Head of caudate nucleus (tissue), 42 donors: ENCODE data around the gene LRP1B.

Experiments used
- DNase-seq, 42 donors: peaks; one replicate each; pipeline versions ENCODE4 v3.0.0 to v3.0.0-alpha.2; 2020 to 2021; ENCODE audit warnings: mixed read lengths in 7 of 42
- intact Hi-C: fragments of 100-400 bp; cut with DNase I; formaldehyde crosslinking; loops from one replicate; pipeline ENCODE4 v1.15.0; 2022

The LRP1B gene

DNA sequence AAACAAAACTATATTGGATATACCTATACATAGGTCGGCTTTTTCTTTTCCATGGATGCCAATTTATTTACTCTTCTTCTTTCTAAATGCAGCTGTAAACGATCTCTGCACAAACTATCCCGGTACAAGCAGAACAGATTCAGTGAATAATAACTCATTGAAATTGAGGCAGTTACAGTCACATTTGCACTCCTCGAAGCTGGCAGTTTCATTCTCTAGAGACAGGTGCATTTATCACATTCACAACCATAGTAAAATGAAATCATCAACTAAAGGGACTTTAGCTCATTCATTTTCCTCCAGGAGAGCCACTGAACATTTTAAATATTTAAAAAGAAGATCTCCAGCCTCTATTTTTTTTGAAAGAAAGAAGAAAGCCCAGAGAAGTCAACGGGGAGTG, 551.7 kb downstream of the LRP1B start:
- intact Hi-C loops: no loop called here
- peak in 1 of 42 donors; percentile 22 for DNase-seq

DNA sequence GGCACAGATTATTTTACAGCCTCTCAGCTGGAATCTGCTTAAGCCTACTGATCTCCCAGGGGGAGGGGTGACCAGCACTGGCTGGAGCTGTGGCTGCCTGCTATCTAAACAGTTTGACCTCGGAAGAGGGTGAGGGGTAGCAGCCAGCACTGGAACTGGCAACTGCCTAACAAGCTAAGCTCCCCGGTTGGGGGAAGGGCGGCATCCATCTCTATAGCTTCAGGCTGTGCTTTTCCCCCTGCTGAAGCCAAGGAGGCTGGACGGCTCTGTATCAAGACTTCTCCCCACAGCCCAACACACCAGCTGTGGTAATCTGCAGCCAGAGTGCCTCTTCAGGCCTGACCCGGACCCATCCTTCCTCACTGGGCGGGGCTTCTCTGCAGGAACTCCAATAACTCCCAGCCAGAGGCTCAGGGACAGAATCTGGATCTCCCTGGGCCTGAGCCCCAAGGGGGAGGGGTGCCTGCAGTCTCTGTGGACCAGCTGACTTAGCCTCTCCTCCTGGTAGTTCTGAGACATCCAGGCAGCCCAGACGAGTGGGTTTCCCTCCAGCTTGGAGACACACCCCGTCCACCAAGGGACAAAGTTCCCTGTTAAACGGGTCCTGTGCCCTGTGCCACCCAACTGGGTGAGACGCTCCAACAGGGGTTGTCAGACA, 560.2 kb downstream of the LRP1B start:
- no peak for DNase-seq
- intact Hi-C loops: no loop called here

DNA sequence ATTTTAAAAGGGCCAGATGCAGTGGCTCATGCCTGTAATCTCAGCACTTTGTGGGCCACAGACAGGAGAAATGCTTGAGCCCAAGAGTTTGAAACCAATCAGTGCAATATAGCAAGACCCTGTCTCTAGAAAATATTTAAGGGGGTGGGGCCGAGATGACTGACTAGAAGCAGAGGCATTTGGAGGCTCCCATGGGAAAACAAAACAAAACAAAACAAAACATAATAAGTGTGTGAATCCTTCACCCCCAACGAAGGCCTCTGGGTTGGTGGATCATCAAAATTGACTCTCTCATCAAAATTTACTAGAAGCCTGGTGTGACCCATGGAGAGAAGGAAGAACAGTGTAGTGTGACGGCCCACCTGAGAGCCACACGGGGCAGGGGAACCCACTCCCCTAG, 560.9 kb downstream of the LRP1B start:
- intact Hi-C loops: no loop called here
- DNase-seq: no peak

DNA sequence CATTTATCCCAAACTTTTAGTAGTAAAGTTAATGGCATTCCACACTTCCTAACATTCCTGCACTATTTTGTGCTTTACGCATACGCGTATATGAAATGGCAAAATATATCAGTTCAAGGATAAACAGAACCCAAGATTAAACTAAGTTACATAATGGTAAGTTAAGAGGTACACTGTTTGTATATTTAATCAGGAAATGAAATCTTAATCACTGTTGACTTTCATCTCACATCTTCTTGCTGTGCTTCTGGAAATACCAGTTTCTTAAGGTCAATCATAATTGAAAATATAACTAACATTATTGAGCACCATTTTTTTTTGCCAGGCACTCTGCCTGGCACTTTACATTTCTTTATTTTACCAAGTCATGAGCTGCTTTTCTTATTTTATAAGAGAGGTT, 565.2 kb downstream of the LRP1B start:
- intact Hi-C loops: no loop called here
- no peak for DNase-seq

DNA sequence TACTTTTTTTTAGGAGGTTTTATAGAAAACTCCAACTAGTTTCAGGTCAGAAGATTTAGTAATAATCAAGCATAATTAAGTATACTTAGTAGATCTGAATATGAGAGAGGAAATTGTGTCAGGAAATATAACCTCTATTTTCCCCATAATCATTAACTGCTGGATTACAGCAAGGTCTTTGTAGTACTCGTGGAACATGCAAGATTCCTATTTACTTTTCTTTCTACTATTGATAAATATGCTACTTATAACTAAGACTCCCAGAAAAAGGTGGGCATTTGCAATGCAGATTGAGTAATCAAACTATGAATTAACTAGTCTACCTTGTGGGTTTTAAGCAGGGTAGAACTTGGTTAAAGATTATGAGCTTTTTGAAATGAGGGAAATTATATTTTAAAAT, 570.1 kb downstream of the LRP1B start:
- DNase-seq: no peak
- intact Hi-C loops: no loop called here

DNA sequence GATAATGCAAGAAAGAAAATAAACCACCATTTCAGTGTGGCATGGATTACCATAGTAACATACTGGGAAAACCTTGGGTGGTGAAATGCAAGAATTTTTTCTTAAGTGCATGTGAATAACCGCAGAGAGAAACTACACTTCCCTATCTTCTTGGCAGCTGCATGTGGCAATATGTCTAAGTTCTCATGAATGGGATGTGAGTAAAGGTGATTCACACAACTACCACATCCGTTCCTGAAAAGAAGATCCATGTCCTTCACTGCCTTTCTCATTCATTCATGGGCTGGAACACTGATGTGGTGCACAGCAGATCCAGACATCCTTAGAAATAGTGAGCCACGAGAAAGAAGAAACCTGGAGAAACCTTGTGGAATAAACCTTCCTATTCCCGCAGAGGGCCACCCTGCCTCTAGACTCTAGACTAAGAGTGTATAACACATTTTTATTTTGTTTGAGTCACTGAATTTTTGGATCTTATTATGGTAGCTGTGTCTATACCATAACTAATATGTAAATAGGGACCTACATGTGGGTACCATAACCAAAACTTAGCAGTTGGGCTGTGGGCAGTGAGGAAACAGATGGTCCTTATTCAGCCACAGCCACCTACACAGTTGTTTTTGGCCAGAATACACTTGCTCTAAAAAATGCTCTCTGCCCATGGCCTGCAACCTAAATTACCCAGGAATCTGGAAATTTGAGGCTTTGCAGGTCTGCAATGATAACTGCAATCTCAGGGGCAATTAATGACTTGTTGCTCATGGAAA, 573.3 kb downstream of the LRP1B start:
- intact Hi-C loops: no loop called here
- DNase-seq: no peak

DNA sequence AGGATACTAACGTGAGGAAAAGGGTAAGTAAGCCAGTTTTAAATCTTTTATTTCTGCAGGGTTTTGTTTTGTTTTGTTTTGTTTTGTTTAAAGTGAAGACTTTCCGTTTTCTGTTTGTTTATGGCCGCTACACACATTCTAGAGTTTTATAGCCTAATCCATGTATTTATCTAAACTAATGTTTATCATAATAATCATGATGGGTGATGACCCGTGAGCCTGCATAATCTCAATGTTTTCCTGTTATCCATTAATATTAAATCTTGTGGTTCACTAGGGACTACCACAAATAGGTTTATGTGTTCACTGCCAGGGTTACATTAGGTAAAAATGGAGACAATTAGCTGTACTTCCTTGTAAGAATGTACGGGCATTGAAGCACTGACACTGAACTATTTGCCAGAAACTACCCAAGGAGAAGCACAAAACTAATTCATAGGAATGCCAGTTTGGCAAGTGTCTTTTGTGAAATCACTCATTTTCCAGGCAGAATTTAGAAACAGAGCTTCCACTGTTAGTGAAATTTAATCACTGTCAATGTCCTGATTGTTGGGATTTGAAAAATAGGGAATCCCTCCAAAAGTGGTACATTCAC, 574.8 kb downstream of the LRP1B start:
- intact Hi-C loops: no loop called here
- peak in 1 of 42 donors; percentile 48 for DNase-seq

DNA sequence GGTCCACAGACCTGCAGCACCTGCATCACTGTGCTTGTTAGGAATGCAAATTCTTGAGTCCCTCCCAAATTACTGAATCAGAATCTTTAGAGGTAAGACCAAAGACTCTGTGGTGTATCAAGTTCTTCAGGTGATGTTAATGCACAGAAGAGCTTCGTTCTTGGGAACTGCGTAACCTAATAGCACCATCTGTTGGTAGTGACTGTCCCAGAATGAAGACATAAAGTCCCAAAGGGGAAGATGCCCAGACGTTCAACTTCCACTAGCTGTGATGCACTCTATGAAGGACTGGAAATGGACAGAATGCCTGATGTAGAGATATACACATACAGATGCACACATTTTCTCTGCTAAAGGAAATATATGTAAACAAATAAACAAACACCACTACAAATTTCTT, 576.0 kb downstream of the LRP1B start:
- DNase-seq: peak in 23 of 42 donors; percentile 4 to 71 (median 34)

DNA sequence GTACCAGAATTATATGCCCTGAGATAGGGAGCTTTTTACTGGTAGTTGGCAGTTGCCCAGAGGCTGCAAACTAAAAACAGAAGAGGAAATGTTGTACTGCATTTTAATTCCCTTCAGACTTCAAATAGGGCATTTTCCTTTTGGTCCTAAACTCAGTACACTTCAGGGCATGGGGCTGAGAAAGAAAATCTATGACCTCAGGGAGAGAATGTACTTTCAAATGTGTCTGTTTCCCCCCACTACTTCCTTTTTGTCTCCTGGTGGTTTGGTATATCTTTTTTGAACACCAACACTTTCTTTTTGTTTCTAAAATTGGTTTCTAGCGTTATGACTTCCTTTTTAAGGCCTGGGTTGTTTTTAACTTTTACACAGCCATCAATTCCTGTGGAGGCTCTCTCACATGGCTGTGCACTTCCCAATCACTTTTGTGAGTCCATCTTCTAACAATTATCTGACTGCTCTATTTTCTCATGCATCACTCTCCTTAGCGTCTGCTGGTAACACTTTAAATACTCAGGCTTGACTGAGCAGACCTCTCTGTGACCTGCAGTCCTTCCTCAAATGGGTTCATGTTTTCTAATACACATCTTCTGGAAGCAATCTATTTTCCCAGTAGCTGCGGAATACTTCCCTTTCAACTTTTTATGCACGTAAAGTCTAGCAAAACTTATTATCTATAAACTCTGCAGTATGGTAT, 596.0 kb downstream of the LRP1B start:
- intact Hi-C loops: no loop called here
- peak in 14 of 42 donors; percentile 4 to 58 (median 28) for DNase-seq

More for the DNA sequence above, 576.0 kb downstream of the LRP1B start:
- intact Hi-C loops: no loop called here

DNA sequence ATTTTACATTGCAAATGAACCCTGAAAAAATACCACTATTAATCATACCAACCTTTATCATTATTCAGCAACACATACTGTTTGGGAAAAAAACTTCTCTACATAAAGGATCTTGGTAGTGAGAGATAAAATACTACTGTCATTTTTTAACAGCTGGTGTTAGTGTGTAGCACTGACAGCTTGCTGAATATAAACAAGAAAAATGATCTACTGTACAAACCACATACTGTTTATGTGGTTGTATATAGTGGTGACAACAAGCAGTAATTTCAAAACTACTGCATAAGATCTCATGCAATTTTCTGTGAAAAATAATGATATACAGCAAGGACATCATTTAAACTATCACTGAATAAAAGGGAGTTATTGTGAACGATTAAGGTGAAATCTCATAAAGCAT, 601.2 kb downstream of the LRP1B start:
- intact Hi-C loops: no loop called here
- DNase-seq: no peak

DNA sequence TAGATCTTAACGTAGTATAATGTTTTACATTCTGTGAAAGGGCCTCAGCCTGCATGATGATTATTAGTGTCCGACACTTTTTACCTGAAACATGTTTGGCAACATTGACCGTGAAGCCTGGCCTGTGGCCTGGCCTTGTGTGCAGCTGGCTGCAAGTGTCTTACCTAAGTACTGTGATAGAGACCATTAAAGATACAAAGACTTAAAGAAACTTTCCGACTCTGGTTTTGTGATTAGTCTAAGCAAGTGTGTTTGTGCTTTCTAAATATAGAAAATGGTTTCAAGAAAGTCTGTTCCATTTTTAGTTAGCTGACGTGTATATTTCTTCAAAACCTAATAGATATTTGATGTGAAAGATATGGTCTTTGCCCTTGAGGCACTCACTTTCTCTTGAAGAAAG, 601.8 kb downstream of the LRP1B start:
- DNase-seq: no peak
- intact Hi-C loops: no loop called here

DNA sequence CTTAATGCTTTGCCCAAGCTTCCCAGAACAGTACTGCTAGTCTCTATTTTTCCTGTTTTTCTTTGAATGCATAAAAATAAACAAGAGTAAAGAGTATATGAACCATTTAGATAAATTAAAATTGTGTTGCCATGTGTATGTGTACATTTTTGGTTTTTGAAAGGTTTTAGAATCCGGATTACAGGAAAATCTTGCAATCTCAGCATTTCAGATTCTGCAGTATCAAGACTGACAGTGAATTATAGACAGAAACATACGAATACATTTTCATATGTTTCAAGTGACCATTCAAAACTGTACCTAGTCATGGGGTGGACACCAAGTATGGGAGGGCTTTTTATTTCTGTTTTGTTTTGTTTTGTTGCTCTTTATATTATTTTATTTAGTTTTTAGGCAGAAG, 604.1 kb downstream of the LRP1B start:
- intact Hi-C loops: no loop called here
- DNase-seq: no peak

DNA sequence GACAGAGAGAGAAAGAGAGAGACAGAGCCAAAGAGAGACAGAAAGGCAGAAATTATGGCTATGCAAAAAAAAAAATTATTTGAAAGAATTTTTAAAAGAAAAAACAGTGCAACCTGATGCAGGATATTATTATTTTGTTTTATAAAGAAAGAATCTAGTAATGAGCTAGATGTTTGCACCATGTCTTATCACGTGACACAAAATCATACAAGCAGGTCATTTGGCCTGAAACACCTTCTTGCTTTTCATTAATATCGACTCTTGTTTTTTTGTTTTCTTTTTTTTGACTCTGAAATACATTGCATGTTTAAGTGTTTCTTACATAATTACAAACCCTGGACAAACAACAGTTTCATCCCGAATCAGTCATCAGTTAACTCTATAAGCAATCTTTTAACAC, 606.0 kb downstream of the LRP1B start:
- intact Hi-C loops: no loop called here
- no peak for DNase-seq

DNA sequence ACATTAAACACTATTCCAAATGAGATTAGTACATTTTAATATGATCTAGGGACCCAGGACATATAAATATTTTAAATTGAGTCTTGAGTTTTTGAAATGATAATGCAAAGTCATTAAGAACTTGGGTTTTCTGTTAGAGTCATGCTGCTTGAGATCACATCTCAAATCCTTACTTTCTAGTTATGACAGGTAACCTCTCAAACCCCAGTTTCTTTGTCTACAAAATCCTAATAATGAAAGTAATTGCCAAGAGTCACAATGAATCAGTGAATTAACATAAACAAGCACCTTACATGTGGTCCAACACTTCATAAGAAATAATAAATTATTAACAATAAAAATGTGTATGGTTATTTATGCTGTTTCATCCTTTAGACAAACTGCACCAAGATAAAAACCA, 607.6 kb downstream of the LRP1B start:
- no peak for DNase-seq
- intact Hi-C loops: no loop called here

DNA sequence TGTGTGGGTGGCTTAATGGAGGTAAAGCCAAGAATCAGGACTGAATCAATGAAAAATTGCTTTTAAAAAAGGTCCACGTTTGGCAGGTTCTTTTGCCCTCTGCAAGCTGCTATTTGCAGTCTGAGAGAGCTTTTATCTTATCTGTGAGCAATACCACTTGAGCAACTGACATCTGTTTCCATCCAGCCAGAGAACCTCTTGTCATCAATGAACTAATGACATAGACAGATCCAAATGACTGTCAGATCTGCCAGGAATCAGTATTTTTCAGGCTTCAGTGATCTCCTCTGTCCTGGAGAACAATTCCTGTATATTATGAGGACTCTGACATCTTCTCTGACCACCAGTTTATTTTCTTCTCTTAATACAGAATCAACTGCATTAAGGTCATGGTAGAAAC, 608.1 kb downstream of the LRP1B start:
- intact Hi-C loops: no loop called here
- DNase-seq: no peak

DNA sequence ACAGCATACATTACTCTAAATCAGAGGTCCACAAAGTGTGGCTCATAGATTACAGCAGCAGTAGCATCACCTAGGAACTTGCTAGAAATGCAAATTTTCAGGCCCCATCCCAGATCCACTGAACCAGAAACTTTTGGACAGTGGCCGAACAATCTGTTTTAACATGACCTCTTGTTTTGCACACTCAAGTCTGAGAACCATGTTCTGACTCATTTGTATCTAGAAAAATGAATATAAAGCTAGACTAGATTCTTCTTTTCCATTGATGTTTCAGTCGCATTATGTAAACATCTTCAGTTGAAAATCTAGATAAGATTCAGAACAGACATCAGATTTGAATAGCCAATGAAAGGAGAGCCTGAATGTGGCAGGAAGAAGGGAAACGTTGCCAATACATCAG, 608.8 kb downstream of the LRP1B start:
- no peak for DNase-seq
- intact Hi-C loops: no loop called here

DNA sequence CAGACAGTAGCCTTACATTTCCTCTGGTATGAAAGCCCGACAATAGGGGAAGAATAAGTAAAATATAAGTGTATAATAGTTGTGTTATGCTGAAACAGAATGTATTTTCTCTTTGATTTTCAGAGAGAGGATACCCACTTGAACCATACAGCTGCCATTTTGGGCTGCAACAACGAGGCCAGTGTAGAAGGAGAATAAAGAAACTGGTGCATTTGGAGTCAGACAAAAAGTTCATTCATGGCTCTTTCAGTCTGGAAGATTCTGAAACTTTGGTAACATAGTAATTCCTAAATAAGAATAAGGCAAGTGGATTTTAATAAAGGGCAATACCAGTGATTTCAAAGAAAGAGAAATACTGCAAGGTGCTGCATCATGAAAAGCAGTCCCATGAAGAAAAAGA, 610.9 kb downstream of the LRP1B start:
- peak in 2 of 42 donors; percentile 21 to 31 for DNase-seq
- intact Hi-C loops: no loop called here

DNA sequence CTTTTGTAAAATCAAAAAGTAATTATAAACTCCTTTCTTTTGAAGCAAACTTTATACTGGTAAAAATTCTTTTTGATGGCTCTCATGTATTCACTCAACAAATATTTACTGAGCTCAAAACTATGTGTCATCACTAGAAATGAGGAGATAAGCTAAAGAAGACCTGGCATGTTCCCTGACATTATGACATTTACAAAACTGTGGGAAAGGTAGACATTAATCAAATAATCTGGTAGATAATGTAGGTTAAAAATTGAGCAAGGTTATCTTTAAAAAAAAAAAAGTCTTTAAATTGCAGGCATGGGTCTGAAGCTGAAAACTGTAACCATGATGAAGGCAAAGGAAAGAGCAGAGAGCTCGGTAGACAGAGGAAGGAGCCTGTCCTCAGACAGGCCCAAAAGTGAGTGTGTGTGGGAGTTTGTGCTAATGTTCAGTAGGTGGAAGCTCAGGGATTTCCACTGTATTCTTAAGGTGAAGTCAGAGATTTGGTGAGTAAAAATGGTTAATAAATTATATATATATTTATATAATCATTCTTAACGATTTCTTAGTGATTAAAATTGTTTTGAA, 612.9 kb downstream of the LRP1B start:
- intact Hi-C loops: no loop called here
- no peak for DNase-seq

DNA sequence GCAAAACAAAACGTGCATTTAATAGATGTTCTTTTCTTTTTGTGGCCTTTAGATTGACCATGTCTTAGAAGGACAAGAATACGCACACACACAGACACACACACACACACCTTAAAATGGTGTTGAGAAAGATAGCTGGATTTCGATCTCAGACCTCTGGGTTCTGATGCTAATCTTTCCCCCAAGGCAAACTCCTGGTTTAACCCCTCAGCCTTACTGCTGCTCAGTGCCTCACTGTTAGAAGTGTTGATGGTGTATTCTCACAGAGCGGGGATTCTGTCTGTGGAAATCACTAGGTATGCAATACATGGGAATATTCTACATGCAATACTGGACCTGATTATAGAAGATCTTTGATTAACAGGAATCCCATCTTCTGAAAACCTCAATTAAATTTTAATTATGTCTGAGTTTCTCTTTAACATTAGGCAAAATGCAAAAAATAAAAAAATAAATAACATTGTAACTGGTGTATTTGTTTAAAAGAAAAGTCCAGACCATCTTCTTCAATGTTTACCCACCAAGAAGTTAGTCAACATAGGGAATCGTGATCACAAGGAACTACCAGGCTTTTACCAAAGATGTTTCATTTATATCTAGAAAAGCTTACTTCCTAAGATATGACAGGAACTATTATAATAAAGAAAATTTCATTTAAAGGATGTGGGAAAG, 613.5 kb downstream of the LRP1B start:
- intact Hi-C loops: no loop called here
- DNase-seq: no peak
